Mammary epithelial cell (primary cell): ENCODE data around the gene SLC7A1.

Source experiments
- EZH2 ChIP-seq: IDR thresholded peaks from 2 replicates; pipeline ENCODE4 v1.6.1; 2012; ENCODE audit warnings: low read length, inconsistent platforms, borderline replicate concordance
- TF ChIP-seq, protein P1 (sequence below), 2 donors: IDR thresholded peaks in 1 of 2; conservative IDR thresholded peaks in 1 of 2; 2 replicates each; pipeline ENCODE4 v1.5.1; 2011 to 2012; ENCODE audit warnings: inconsistent platforms in 2 of 2, low read length in 2 of 2, mild to moderate bottlenecking in 2 of 2, control low read depth in 1 of 2, low read depth in 1 of 2; ENCODE audit not compliant: insufficient read depth in 1 of 2; ENCODE audit errors: extremely low read depth in 1 of 2

DNA sequence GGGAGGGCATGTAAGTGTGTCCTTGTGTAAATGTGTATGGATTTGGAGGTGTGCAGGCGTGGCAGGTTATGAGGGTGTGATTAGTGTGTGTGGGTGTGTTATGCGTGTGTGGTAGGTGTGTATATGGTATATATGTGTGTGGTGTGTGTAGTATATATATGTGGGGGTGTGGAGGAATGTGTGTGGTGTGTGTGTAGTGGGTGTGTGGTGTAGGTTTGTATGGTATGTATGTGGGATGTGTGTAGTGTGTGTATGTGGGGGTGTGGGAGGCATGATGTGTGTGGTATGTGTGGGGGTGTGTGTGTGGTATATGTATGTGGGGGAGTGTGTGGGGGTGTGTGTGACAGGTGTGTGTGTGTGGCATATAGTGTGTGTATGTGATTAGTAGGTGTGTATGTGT lies 104.2 kb downstream of the SLC7A1 start:
- TF ChIP-seq, protein P1, sequence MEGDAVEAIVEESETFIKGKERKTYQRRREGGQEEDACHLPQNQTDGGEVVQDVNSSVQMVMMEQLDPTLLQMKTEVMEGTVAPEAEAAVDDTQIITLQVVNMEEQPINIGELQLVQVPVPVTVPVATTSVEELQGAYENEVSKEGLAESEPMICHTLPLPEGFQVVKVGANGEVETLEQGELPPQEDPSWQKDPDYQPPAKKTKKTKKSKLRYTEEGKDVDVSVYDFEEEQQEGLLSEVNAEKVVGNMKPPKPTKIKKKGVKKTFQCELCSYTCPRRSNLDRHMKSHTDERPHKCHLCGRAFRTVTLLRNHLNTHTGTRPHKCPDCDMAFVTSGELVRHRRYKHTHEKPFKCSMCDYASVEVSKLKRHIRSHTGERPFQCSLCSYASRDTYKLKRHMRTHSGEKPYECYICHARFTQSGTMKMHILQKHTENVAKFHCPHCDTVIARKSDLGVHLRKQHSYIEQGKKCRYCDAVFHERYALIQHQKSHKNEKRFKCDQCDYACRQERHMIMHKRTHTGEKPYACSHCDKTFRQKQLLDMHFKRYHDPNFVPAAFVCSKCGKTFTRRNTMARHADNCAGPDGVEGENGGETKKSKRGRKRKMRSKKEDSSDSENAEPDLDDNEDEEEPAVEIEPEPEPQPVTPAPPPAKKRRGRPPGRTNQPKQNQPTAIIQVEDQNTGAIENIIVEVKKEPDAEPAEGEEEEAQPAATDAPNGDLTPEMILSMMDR (conservative IDR thresholded peaks at IDR 0.05 in 1 of 2, IDR thresholded peaks at IDR 0.05 in 1 of 2; ENCODE audit: extremely low read depth in 1 of 2, insufficient read depth in 1 of 2, low read depth in 1 of 2, low read length in 2 of 2): no peak
- no peak for TF ChIP-seq EZH2
